ENCODE results near the gene GPATCH8. TPM values are rescaled to one million over a fixed set of nuclear protein-coding genes. Genes with fewer than 3 reads are reported as not detected.
A peak's percentile ranks its signal among the peaks of the same experiment; 100 is the strongest.
"Not testable (repeated sequence)": the region's sequence is repeated elsewhere in the genome, so short reads cannot be mapped to it uniquely, and the experiment has no call there.

Gene GPATCH8
- total RNA-seq, 1 donor = 29.4 TPM

- peak; percentile 55 for DNase-seq (ENCODE audit: low read depth)
- no peak overlapping the region for H3K4me3 ChIP-seq (ENCODE audit: low read depth, low read length)
- TF ChIP-seq CTCF (IDR thresholded peaks at IDR 0.05; ENCODE audit: insufficient read depth, low read length) = peak; percentile 53
Observed at GRCh38 chr17:44376124-44376523, 127.1 kb downstream of the GPATCH8 start.

- H3K4me3 ChIP-seq (ENCODE audit: low read depth, low read length) = no peak overlapping the region
- DNase-seq (ENCODE audit: low read depth) = no peak
- no peak for TF ChIP-seq CTCF (IDR thresholded peaks at IDR 0.05; ENCODE audit: insufficient read depth, low read length)
Observed at GRCh38 chr17:44375196-44376017, 127.8 kb downstream of the GPATCH8 start.

GRCh38 chr17:44374306-44375195 is 128.7 kb downstream of the GPATCH8 start:
- DNase-seq (ENCODE audit: low read depth) = no peak

GRCh38 chr17:44372036-44372435 is 131.2 kb downstream of the GPATCH8 start:
- TF ChIP-seq CTCF (IDR thresholded peaks at IDR 0.05; ENCODE audit: insufficient read depth, low read length) = no peak
- no peak overlapping the region for H3K4me3 ChIP-seq (ENCODE audit: low read depth, low read length)
- no peak for DNase-seq (ENCODE audit: low read depth)

More at GRCh38 chr17:44374306-44375195, 128.7 kb downstream of the GPATCH8 start:
- TF ChIP-seq CTCF (IDR thresholded peaks at IDR 0.05; ENCODE audit: insufficient read depth, low read length) = no peak
- H3K4me3 ChIP-seq (ENCODE audit: low read depth, low read length) = no peak overlapping the region

- DNase-seq (ENCODE audit: low read depth); H3K4me3 ChIP-seq (ENCODE audit: low read depth, low read length): not testable (repeated sequence)
Observed at GRCh38 chr17:44369414-44370023, 133.7 kb downstream of the GPATCH8 start.

- DNase-seq (ENCODE audit: low read depth) = not testable (repeated sequence)
Observed at GRCh38 chr17:44368391-44369243, 134.6 kb downstream of the GPATCH8 start.

More at GRCh38 chr17:44368391-44369243, 134.6 kb downstream of the GPATCH8 start:
- H3K4me3 ChIP-seq (ENCODE audit: low read depth, low read length) = not testable (repeated sequence)

All from fibroblast of the aortic adventitia (primary cell).